ENCODE data around the gene NEURL2.

The NEURL2 gene

GRCh38 chr20:45909336-45909808 lies 18.4 kb upstream of the NEURL2 start:
- no peaks in the 10 kb centered on the region for H3K9me2 ChIP-seq (replicated peaks; ENCODE audit: low read depth, low read length)
- H3K9me3 ChIP-seq (ENCODE audit: insufficient read depth, low read depth, low read length), result no peaks in the 10 kb centered on the region
- H2AFZ ChIP-seq (ENCODE audit: low read length), result no peak overlapping the region
- no peaks in the 10 kb centered on the region for H3K27me3 ChIP-seq (ENCODE audit: insufficient read depth, low read length, poor library complexity, severe bottlenecking)
- H3K9ac ChIP-seq (ENCODE audit: low read depth, low read length, poor library complexity, severe bottlenecking), result no peak overlapping the region
- H3K79me2 ChIP-seq (ENCODE audit: insufficient read depth, low read length), result no peaks in the 10 kb centered on the region
- H4K20me1 ChIP-seq (ENCODE audit: insufficient read depth, low read length, poor library complexity, severe bottlenecking), result no peaks in the 10 kb centered on the region
- no peak overlapping the region for H3K4me2 ChIP-seq (ENCODE audit: low read depth, low read length, poor library complexity, severe bottlenecking)
- no peak for TF ChIP-seq CTCF (conservative IDR thresholded peaks at IDR 0.05; ENCODE audit: low read length)
- TF ChIP-seq EZH2phosphoT487 (IDR thresholded peaks at IDR 0.05; ENCODE audit: borderline replicate concordance), result no peak
- H3K36me3 ChIP-seq (ENCODE audit: insufficient read depth, low read length), result no peaks in the 10 kb centered on the region
- no peak overlapping the region for H3K4me3 ChIP-seq (ENCODE audit: low read length, poor library complexity, severe bottlenecking)
- H3F3A ChIP-seq (ENCODE audit: low read depth), result no peaks in the 10 kb centered on the region
- peaks cover 13% of the 10 kb centered on the region for H3K4me1 ChIP-seq (ENCODE audit: insufficient read depth, low read length, poor library complexity, severe bottlenecking)

GRCh38 chr20:45908084-45908483 lies 17.1 kb upstream of the NEURL2 start:
- no peak overlapping the region for H2AFZ ChIP-seq (ENCODE audit: low read length)
- no peaks in the 10 kb centered on the region for H3K9me3 ChIP-seq (ENCODE audit: insufficient read depth, low read depth, low read length)
- TF ChIP-seq EZH2phosphoT487 (IDR thresholded peaks at IDR 0.05; ENCODE audit: borderline replicate concordance), result no peak
- TF ChIP-seq CTCF (conservative IDR thresholded peaks at IDR 0.05; ENCODE audit: low read length), result no peak
- H3K36me3 ChIP-seq (ENCODE audit: insufficient read depth, low read length), result no peaks in the 10 kb centered on the region
- peaks cover 13% of the 10 kb centered on the region for H3K4me1 ChIP-seq (ENCODE audit: insufficient read depth, low read length, poor library complexity, severe bottlenecking)
- H3K27me3 ChIP-seq (ENCODE audit: insufficient read depth, low read length, poor library complexity, severe bottlenecking), result no peaks in the 10 kb centered on the region
- H3F3A ChIP-seq (ENCODE audit: low read depth), result no peaks in the 10 kb centered on the region
- H3K4me3 ChIP-seq (ENCODE audit: low read length, poor library complexity, severe bottlenecking), result no peak overlapping the region
- no peaks in the 10 kb centered on the region for H3K9me2 ChIP-seq (replicated peaks; ENCODE audit: low read depth, low read length)
- H4K20me1 ChIP-seq (ENCODE audit: insufficient read depth, low read length, poor library complexity, severe bottlenecking), result no peaks in the 10 kb centered on the region
- no peaks in the 10 kb centered on the region for H3K79me2 ChIP-seq (ENCODE audit: insufficient read depth, low read length)
- H3K4me2 ChIP-seq (ENCODE audit: low read depth, low read length, poor library complexity, severe bottlenecking), result no peak overlapping the region
- H3K9ac ChIP-seq (ENCODE audit: low read depth, low read length, poor library complexity, severe bottlenecking), result no peak overlapping the region

- Histone ChIP-seq H2AFZ (ENCODE audit: low read length) (no peak overlapping the region), H3F3A (ENCODE audit: low read depth) (no peaks in the 10 kb centered on the region), H3K4me2 (ENCODE audit: low read depth, low read length, poor library complexity, severe bottlenecking) (no peak overlapping the region), H3K9me3 (ENCODE audit: insufficient read depth, low read depth, low read length) (no peaks in the 10 kb centered on the region), H3K36me3 (ENCODE audit: insufficient read depth, low read length) (no peaks in the 10 kb centered on the region), H3K9me2 (replicated peaks; ENCODE audit: low read depth, low read length) (no peaks in the 10 kb centered on the region), H3K4me1 (ENCODE audit: insufficient read depth, low read length, poor library complexity, severe bottlenecking) (peaks cover 13% of the 10 kb centered on the region), H3K27me3 (ENCODE audit: insufficient read depth, low read length, poor library complexity, severe bottlenecking) (no peaks in the 10 kb centered on the region), H4K20me1 (ENCODE audit: insufficient read depth, low read length, poor library complexity, severe bottlenecking) (no peaks in the 10 kb centered on the region), H3K4me3 (ENCODE audit: low read length, poor library complexity, severe bottlenecking) (no peak overlapping the region), H3K79me2 (ENCODE audit: insufficient read depth, low read length) (no peaks in the 10 kb centered on the region), H3K9ac (ENCODE audit: low read depth, low read length, poor library complexity, severe bottlenecking) (no peak overlapping the region)
- TF ChIP-seq CTCF (conservative IDR thresholded peaks at IDR 0.05; ENCODE audit: low read length) (no peak), EZH2phosphoT487 (IDR thresholded peaks at IDR 0.05; ENCODE audit: borderline replicate concordance) (no peak)
These were observed 16.4 kb upstream of the NEURL2 start for GRCh38 chr20:45907219-45907948.
